Endodermal cell (in vitro differentiated cells): Measurements from ENCODE around the gene GFOD1. TPM values are rescaled to one million over a fixed set of nuclear protein-coding genes. Genes with fewer than 3 reads are reported as not detected.

Source experiments
- DNase-seq: peaks from one replicate; pipeline ENCODE4 v3.0.0-alpha.2; 2017
- H3K27ac ChIP-seq: 2 replicates; pipeline ENCODE4 v1.5.1; 2013; ENCODE audit warnings: mild to moderate bottlenecking, low read depth, low read length, moderate library complexity
- H3K27me3 ChIP-seq: 2 replicates; pipeline ENCODE4 v1.6.1; 2013; ENCODE audit warnings: mild to moderate bottlenecking, low read length, moderate library complexity; ENCODE audit not compliant: insufficient read depth, control insufficient read depth, poor library complexity, severe bottlenecking
- H3K36me3 ChIP-seq: 2 replicates; pipeline ENCODE4 v1.7.0; 2013; ENCODE audit warnings: mild to moderate bottlenecking, low read length, moderate library complexity; ENCODE audit not compliant: control insufficient read depth, insufficient read depth
- H3K4me1 ChIP-seq: one replicate; pipeline ENCODE4 v1.7.0; 2013; ENCODE audit warnings: low read length; ENCODE audit not compliant: control insufficient read depth, insufficient read depth
- H3K4me3 ChIP-seq: 2 replicates; pipeline ENCODE4 v1.5.1; 2013; ENCODE audit warnings: mild to moderate bottlenecking, low read length, moderate library complexity
- H3K9ac ChIP-seq: 2 replicates; pipeline ENCODE4 v1.6.1; 2013; ENCODE audit warnings: mild to moderate bottlenecking, low read length, moderate library complexity; ENCODE audit not compliant: poor library complexity, severe bottlenecking; ENCODE audit errors: extremely low read depth
- H3K9me3 ChIP-seq: 2 replicates; pipeline ENCODE4 v1.6.1; 2013; ENCODE audit warnings: mild to moderate bottlenecking, low read length, moderate library complexity; ENCODE audit not compliant: control insufficient read depth
- H3K27ac Mint-ChIP-seq: 2 replicates; pipeline ENCODE4 v1.8.0; 2020; ENCODE audit warnings: mixed read lengths
- H3K27me3 Mint-ChIP-seq: 2 replicates; pipeline ENCODE4 v1.8.0; 2021; ENCODE audit warnings: mild to moderate bottlenecking, mixed read lengths; ENCODE audit not compliant: insufficient read depth
- H3K36me3 Mint-ChIP-seq: 2 replicates; pipeline ENCODE4 v1.8.0; 2020; ENCODE audit warnings: low read depth, mixed read lengths
- H3K4me1 Mint-ChIP-seq: 2 replicates; pipeline ENCODE4 v1.8.0; 2020; ENCODE audit warnings: mixed read lengths
- H3K4me3 Mint-ChIP-seq: 2 replicates; pipeline ENCODE4 v1.8.0; 2020; ENCODE audit warnings: mild to moderate bottlenecking, moderate library complexity, mixed read lengths
- H3K9me3 Mint-ChIP-seq: 2 replicates; pipeline ENCODE4 v1.8.0; 2020; ENCODE audit warnings: mild to moderate bottlenecking, mixed read lengths
- WGBS, 2 experiments: methylation state at CpG; one replicate each; pipeline versions ENCODE4 v1.1.5 to v1.1.7; 2013; ENCODE audit warnings: missing lambda C conversion rate in 2 of 2, mixed read lengths in 1 of 2; ENCODE audit not compliant: insufficient coverage in 1 of 2, insufficient read length in 1 of 2; 5-methylcytosine and 5-hydroxymethylcytosine counted together
- total RNA-seq, 2 donors: library from RNA; stranded (reverse); fragmentation: NEBNext Ultra II Directional in 1 of 2; extraction: Animal tissue kit (Norgen Biotek cat#: 25700) in 1 of 2; gene quantifications; 2 replicates in 1 of 2; 3 replicates in 1 of 2; pipeline ENCODE4 v1.2.1, GENCODE V29; 2021
- TF ChIP-seq, protein P1 (sequence below): fragments of 200-600 bp; sonication (generic); conservative IDR thresholded peaks from 2 replicates; pipeline ENCODE4 v1.5.0; 2021; ENCODE audit warnings: antibody characterized with exemption, mild to moderate bottlenecking

Gene GFOD1
- total RNA-seq, 2 donors from 2014 or later, result 0.71 to 1.9 TPM

- H3K9ac ChIP-seq, result no peak overlapping the region
- Mint-ChIP-seq H3K9me3 (no peaks in the 10 kb centered on the region), H3K4me1 (peaks cover 49% of the 10 kb centered on the region), H3K27ac (no peak overlapping the region), H3K36me3 (no peaks in the 10 kb centered on the region), H3K27me3 (peaks cover 7% of the 10 kb centered on the region), H3K4me3 (no peak overlapping the region)
- TF ChIP-seq, protein P1, sequence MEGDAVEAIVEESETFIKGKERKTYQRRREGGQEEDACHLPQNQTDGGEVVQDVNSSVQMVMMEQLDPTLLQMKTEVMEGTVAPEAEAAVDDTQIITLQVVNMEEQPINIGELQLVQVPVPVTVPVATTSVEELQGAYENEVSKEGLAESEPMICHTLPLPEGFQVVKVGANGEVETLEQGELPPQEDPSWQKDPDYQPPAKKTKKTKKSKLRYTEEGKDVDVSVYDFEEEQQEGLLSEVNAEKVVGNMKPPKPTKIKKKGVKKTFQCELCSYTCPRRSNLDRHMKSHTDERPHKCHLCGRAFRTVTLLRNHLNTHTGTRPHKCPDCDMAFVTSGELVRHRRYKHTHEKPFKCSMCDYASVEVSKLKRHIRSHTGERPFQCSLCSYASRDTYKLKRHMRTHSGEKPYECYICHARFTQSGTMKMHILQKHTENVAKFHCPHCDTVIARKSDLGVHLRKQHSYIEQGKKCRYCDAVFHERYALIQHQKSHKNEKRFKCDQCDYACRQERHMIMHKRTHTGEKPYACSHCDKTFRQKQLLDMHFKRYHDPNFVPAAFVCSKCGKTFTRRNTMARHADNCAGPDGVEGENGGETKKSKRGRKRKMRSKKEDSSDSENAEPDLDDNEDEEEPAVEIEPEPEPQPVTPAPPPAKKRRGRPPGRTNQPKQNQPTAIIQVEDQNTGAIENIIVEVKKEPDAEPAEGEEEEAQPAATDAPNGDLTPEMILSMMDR, result no peak
- no peak overlapping the region for H3K27ac ChIP-seq
- no peaks in the 10 kb centered on the region for H3K36me3 ChIP-seq
- peaks cover 9% of the 10 kb centered on the region for H3K27me3 ChIP-seq
- WGBS, 2 experiments, result 93 to 100% methylated on average over 1 to 2 of the region's 3 CpGs
- DNase-seq, result no peak
- no peak overlapping the region for H3K4me3 ChIP-seq
- H3K9me3 ChIP-seq, result no peaks in the 10 kb centered on the region
- H3K4me1 ChIP-seq, result peaks cover 10% of the 10 kb centered on the region
Measured at GRCh38 chr6:13528232-13528631, 40.8 kb upstream of the GFOD1 start.

DNA sequence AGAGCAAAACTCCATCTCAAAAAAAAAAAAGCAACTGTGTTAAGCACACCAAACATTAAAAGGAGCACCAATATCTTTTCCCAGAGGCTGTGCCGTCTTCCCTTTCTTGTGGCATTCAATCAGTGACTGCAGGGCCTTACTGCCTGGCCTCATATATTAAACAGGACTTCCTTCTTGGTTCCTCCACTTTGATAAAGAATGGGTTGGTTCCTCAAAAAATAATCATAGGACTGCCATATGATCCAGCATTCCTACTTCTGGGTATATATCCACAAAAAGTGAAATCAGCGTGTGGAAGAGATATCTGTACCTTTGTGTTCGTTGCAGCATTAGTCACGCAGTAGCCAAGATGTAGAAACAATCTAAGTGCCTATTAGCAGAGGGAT is 40.3 kb upstream of the GFOD1 start:
- Histone ChIP-seq H3K27ac (no peak overlapping the region), H3K36me3 (no peaks in the 10 kb centered on the region), H3K4me1 (peaks cover 10% of the 10 kb centered on the region), H3K27me3 (peaks cover 3% of the 10 kb centered on the region), H3K9ac (no peak overlapping the region), H3K4me3 (no peak overlapping the region), H3K9me3 (no peaks in the 10 kb centered on the region)
- H3K4me3 Mint-ChIP-seq, result no peak overlapping the region
- TF ChIP-seq, protein P1, result no peak
- H3K27me3 Mint-ChIP-seq, result peaks cover 1% of the 10 kb centered on the region
- H3K27ac Mint-ChIP-seq, result no peak overlapping the region
- no peaks in the 10 kb centered on the region for H3K36me3 Mint-ChIP-seq
- WGBS, 2 experiments, result 92% methylated on average over 4 of the region's 4 CpGs; no CpG with 5 or more reads in 1 of the 2 experiments
- peaks cover 43% of the 10 kb centered on the region for H3K4me1 Mint-ChIP-seq
- DNase-seq, result no peak
- H3K9me3 Mint-ChIP-seq, result no peaks in the 10 kb centered on the region

GRCh38 chr6:13526727-13527670 is 39.6 kb upstream of the GFOD1 start:
- no peak overlapping the region for H3K27ac Mint-ChIP-seq
- Histone ChIP-seq H3K9ac (no peak overlapping the region), H3K4me3 (no peak overlapping the region), H3K36me3 (no peaks in the 10 kb centered on the region), H3K27me3 (no peaks in the 10 kb centered on the region), H3K4me1 (peaks cover 10% of the 10 kb centered on the region), H3K27ac (no peak overlapping the region), H3K9me3 (no peaks in the 10 kb centered on the region)
- 85 to 93% methylated on average over 8 to 17 of the region's 17 CpGs for WGBS, 2 experiments
- H3K9me3 Mint-ChIP-seq, result no peaks in the 10 kb centered on the region
- no peak for DNase-seq
- no peak overlapping the region for H3K4me3 Mint-ChIP-seq
- TF ChIP-seq, protein P1, result no peak
- H3K36me3 Mint-ChIP-seq, result no peaks in the 10 kb centered on the region
- H3K27me3 Mint-ChIP-seq, result no peaks in the 10 kb centered on the region
- peaks cover 38% of the 10 kb centered on the region for H3K4me1 Mint-ChIP-seq
